A172 (cell line): ENCODE results near the gene GCLM. TPM values are rescaled to one million over a fixed set of nuclear protein-coding genes. Genes with fewer than 3 reads are reported as not detected.
A peak's percentile ranks its signal among the peaks of the same experiment; 100 is the strongest.
"Not testable (repeated sequence)": the region's sequence is repeated elsewhere in the genome, so short reads cannot be mapped to it uniquely, and the experiment has no call there.

Experiments
- DNase-seq: peaks from one replicate; pipeline ENCODE4 v3.0.0-alpha.2; 2015; ENCODE audit warnings: low spot score
- total RNA-seq: library from RNA; depleted of rRNA; stranded (reverse); fragments of >200 nt; shearing (Covaris generic); gene quantifications from 2 replicates; pipeline ENCODE4 v1.2.3, GENCODE V29; 2014

The GCLM gene
- total RNA-seq, 1 experiment from 2014 or later, result 18.7 TPM

- DNase-seq, result no peak
Measured at GRCh38 chr1:93899543-93900207, 9.6 kb downstream of the GCLM start.

GRCh38 chr1:93888900-93889299 is 20.3 kb downstream of the GCLM start:
- no peak for DNase-seq

- no peak for DNase-seq
Measured at GRCh38 chr1:93882269-93882668, 27.0 kb downstream of the GCLM start.

- no peak for DNase-seq
Measured at GRCh38 chr1:93880731-93881130, 28.5 kb downstream of the GCLM start.

GRCh38 chr1:93878889-93879586 is 30.2 kb downstream of the GCLM start, which contains the start of gene DNTTIP2:
TSS of gene DNTTIP2 (minus strand) at chr1:93879206. CDS start at chr1:93879148, 58 bp downstream.
- DNase-seq, result peak; percentile 84

GRCh38 chr1:93878501-93878888 is 30.7 kb downstream of the GCLM start:
- DNase-seq, result peak; percentile 33

- no peak for DNase-seq
Measured at GRCh38 chr1:93877529-93877928, 31.7 kb downstream of the GCLM start.

GRCh38 chr1:93876244-93876643 is 33.0 kb downstream of the GCLM start:
- no peak for DNase-seq

- peak; percentile 42 for DNase-seq
Measured at GRCh38 chr1:93874025-93874651, 35.1 kb downstream of the GCLM start.

- DNase-seq, result no peak
Measured at GRCh38 chr1:93871366-93871765, 37.9 kb downstream of the GCLM start.

GRCh38 chr1:93869653-93870052 is 39.6 kb downstream of the GCLM start:
- no peak for DNase-seq

GRCh38 chr1:93868492-93868891 is 40.7 kb downstream of the GCLM start:
- not testable (repeated sequence) for DNase-seq

GRCh38 chr1:93865253-93865652 is 44.0 kb downstream of the GCLM start:
- DNase-seq, result no peak

- DNase-seq, result no peak
Measured at GRCh38 chr1:93864175-93864574, 45.1 kb downstream of the GCLM start.

GRCh38 chr1:93857653-93858052 is 51.6 kb downstream of the GCLM start:
- not testable (repeated sequence) for DNase-seq

GRCh38 chr1:93855983-93856382 is 53.2 kb downstream of the GCLM start:
- DNase-seq, result not testable (repeated sequence)

- no peak for DNase-seq
Measured at GRCh38 chr1:93853940-93854339, 55.3 kb downstream of the GCLM start.

GRCh38 chr1:93851878-93852277 is 57.4 kb downstream of the GCLM start:
- no peak for DNase-seq

- DNase-seq, result no peak
Measured at GRCh38 chr1:93851327-93851712, 57.9 kb downstream of the GCLM start.

GRCh38 chr1:93850687-93851326 is 58.4 kb downstream of the GCLM start:
- DNase-seq, result peak; percentile 41

GRCh38 chr1:93848350-93848883 is 60.8 kb downstream of the GCLM start:
- no peak for DNase-seq

- peak; percentile 68 for DNase-seq
Measured at GRCh38 chr1:93847811-93848288, 61.4 kb downstream of the GCLM start.
